OCI-LY1 (cell line): ENCODE measurements around the gene SLC9A9.

ENCODE experiments used
- H2AFZ ChIP-seq: fragments of 200-600 bp; sonication (generic), shearing (Covaris generic); 2 replicates; pipeline ENCODE4 v1.6.0; 2014; ENCODE audit warnings: antibody characterized with exemption, mild to moderate bottlenecking, low read length
- H3F3A ChIP-seq: fragments of 200-600 bp; sonication (generic), shearing (Covaris generic); 2 replicates; pipeline ENCODE4 v1.6.0; 2014; ENCODE audit warnings: mild to moderate bottlenecking, antibody characterized with exemption, low read length, moderate library complexity; ENCODE audit not compliant: insufficient read depth
- H3K27ac ChIP-seq: fragments of 200-600 bp; sonication (generic); 2 replicates; pipeline ENCODE4 v1.5.1; 2014; ENCODE audit warnings: low read length, mixed run types, mild to moderate bottlenecking, low read depth; ENCODE audit not compliant: poor library complexity, severe bottlenecking
- H3K27me3 ChIP-seq: fragments of 200-600 bp; sonication (generic); 2 replicates; pipeline ENCODE4 v1.6.0; 2014; ENCODE audit warnings: antibody characterized with exemption, mild to moderate bottlenecking, low read length, moderate library complexity; ENCODE audit not compliant: insufficient read depth
- H3K36me3 ChIP-seq: fragments of 200-600 bp; sonication (generic); 2 replicates; pipeline ENCODE4 v1.6.1; 2014; ENCODE audit warnings: mild to moderate bottlenecking, antibody characterized with exemption, low read length, moderate library complexity, mixed read lengths; ENCODE audit not compliant: insufficient read depth
- H3K4me1 ChIP-seq: fragments of 200-600 bp; sonication (generic); 2 replicates; pipeline ENCODE4 v1.5.1; 2014; ENCODE audit warnings: mild to moderate bottlenecking, low read length, moderate library complexity; ENCODE audit not compliant: insufficient read depth, severe bottlenecking
- H3K4me2 ChIP-seq: fragments of 200-600 bp; sonication (generic), shearing (Covaris generic); 2 replicates; pipeline ENCODE4 v1.6.1; 2014; ENCODE audit warnings: low read length
- H3K4me3 ChIP-seq: fragments of 200-600 bp; sonication (generic); 2 replicates; pipeline ENCODE4 v1.5.1; 2014; ENCODE audit warnings: low read length, low read depth, mild to moderate bottlenecking, mixed read lengths; ENCODE audit not compliant: poor library complexity, severe bottlenecking
- H3K79me2 ChIP-seq: fragments of 200-600 bp; shearing (Covaris generic); 2 replicates; pipeline ENCODE4 v1.6.1; 2016; ENCODE audit warnings: mixed run types, low read length, mixed read lengths; ENCODE audit not compliant: insufficient read depth
- H3K9ac ChIP-seq: fragments of 200-600 bp; sonication (generic), shearing (Covaris generic); 2 replicates; pipeline ENCODE4 v1.6.1; 2014; ENCODE audit warnings: mild to moderate bottlenecking, low read length, mixed read lengths
- H3K9me2 ChIP-seq: fragments of 200-600 bp; sonication (generic), shearing (Covaris generic); 2 replicates; pipeline ENCODE4 v1.6.1; 2014; ENCODE audit warnings: low read depth, mild to moderate bottlenecking, low read length, mixed read lengths
- H3K9me3 ChIP-seq: fragments of 200-600 bp; shearing (Covaris generic); 2 replicates; pipeline ENCODE4 v1.6.1; 2014; ENCODE audit warnings: low read length, mixed read lengths
- H4K20me1 ChIP-seq: fragments of 200-600 bp; sonication (generic), shearing (Covaris generic); 2 replicates; pipeline ENCODE4 v1.6.0; 2016; ENCODE audit warnings: mild to moderate bottlenecking, low read length; ENCODE audit not compliant: insufficient read depth
- EZH2 ChIP-seq: fragments of 200-600 bp; sonication (generic), shearing (Covaris generic); IDR thresholded peaks from 2 replicates; pipeline ENCODE4 v1.8.0; 2017; ENCODE audit warnings: borderline replicate concordance, mixed run types, mild to moderate bottlenecking, antibody characterized with exemption, low read length, moderate library complexity, mixed read lengths
- TF ChIP-seq, protein P1 (sequence below): fragments of 200-600 bp; sonication (generic), shearing (Covaris generic); IDR thresholded peaks from 2 replicates; pipeline ENCODE4 v1.5.1; 2017; ENCODE audit warnings: mild to moderate bottlenecking, antibody characterized with exemption, low read length, moderate library complexity, mixed read lengths

The SLC9A9 gene

DNA sequence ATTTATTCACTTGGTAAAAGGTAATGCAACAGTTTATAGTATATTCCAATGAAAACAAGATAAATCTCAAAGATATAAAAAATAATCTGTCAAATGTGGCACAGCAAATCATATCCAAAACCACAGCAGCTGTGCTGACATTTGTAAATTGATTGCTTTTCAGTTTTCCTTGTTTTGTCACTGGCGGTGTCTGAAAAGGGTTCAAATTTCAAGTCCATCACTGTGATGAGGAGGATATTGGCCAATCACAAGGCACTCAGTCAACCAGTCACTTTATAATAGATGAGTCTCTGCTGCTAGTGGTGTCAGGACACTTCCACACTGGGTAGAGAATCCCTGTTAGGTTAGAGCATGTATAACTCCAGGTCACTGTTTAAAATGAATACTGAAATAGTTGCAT is 154.8 kb downstream of the SLC9A9 start:
- no peak overlapping the region for H3K4me2 ChIP-seq
- H3K36me3 ChIP-seq = no peaks in the 10 kb centered on the region
- no peaks in the 10 kb centered on the region for H4K20me1 ChIP-seq
- TF ChIP-seq, protein P1, sequence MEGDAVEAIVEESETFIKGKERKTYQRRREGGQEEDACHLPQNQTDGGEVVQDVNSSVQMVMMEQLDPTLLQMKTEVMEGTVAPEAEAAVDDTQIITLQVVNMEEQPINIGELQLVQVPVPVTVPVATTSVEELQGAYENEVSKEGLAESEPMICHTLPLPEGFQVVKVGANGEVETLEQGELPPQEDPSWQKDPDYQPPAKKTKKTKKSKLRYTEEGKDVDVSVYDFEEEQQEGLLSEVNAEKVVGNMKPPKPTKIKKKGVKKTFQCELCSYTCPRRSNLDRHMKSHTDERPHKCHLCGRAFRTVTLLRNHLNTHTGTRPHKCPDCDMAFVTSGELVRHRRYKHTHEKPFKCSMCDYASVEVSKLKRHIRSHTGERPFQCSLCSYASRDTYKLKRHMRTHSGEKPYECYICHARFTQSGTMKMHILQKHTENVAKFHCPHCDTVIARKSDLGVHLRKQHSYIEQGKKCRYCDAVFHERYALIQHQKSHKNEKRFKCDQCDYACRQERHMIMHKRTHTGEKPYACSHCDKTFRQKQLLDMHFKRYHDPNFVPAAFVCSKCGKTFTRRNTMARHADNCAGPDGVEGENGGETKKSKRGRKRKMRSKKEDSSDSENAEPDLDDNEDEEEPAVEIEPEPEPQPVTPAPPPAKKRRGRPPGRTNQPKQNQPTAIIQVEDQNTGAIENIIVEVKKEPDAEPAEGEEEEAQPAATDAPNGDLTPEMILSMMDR = no peak
- no peak for TF ChIP-seq EZH2
- H2AFZ ChIP-seq = no peak overlapping the region
- H3K9ac ChIP-seq = no peak overlapping the region
- H3K9me3 ChIP-seq = no peaks in the 10 kb centered on the region
- no peaks in the 10 kb centered on the region for H3K79me2 ChIP-seq
- H3F3A ChIP-seq = no peaks in the 10 kb centered on the region
- H3K4me1 ChIP-seq = no peaks in the 10 kb centered on the region
- no peak overlapping the region for H3K4me3 ChIP-seq
- H3K27me3 ChIP-seq = no peaks in the 10 kb centered on the region
- no peaks in the 10 kb centered on the region for H3K9me2 ChIP-seq
- no peak overlapping the region for H3K27ac ChIP-seq

DNA sequence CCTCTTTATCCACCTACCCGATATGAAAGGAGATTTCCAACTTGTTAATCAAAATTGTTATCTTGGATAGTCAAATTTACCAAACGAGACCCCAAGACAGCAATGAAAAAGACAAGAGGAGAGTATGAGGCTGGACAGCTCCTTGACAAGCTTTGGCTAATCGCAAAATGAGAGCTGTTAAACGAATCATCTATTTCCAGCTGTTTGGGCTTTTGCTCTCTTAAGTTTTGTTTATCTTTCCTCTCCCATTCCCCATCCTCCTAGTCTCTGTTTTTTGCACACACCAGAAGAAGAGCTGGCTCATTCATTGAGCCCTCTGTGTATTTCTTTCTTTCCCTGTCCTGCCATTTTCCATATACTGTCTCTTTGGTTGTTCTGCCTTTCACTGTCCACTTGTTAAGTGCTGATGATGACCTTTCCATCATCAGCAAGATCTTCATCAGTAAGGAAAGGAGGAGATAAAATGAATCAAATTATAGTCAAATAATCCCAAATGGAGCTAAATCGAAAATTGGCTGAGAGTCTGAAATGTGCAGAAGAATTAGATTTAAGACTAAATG is 161.6 kb downstream of the SLC9A9 start:
- no peaks in the 10 kb centered on the region for H3K9me2 ChIP-seq

DNA sequence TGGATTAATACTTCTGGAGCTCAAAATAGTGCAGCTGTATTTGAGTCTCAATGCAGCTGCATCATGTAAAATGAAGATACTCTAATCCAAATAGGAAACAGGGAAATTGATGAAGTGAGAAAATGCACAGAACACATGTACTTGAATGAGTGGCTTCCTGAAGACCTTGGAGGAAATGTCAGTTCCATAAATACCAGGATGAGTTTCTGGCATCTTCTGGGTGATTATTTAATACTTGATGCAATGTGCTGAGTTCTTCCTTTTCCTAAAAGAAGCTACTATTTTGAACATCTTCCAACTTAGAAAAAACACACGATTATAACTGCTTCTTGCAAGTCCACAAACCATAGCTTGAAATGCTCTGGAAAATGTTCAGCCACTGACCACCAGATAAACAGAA is 162.8 kb downstream of the SLC9A9 start:
- Histone ChIP-seq H3K27ac (no peak overlapping the region), H3K79me2 (no peaks in the 10 kb centered on the region), H3K9me2 (no peaks in the 10 kb centered on the region), H2AFZ (no peak overlapping the region), H3K4me2 (no peak overlapping the region), H3K9ac (no peak overlapping the region), H3K4me1 (no peaks in the 10 kb centered on the region), H3K9me3 (no peaks in the 10 kb centered on the region), H3K27me3 (no peaks in the 10 kb centered on the region), H3K36me3 (no peaks in the 10 kb centered on the region), H4K20me1 (no peaks in the 10 kb centered on the region), H3F3A (no peaks in the 10 kb centered on the region), H3K4me3 (no peak overlapping the region)
- no peak for TF ChIP-seq EZH2
- TF ChIP-seq, protein P1 = no peak

More for the DNA sequence above, 161.6 kb downstream of the SLC9A9 start:
- Histone ChIP-seq H4K20me1 (no peaks in the 10 kb centered on the region), H3K4me1 (no peaks in the 10 kb centered on the region), H3K9ac (no peak overlapping the region), H3K4me2 (no peak overlapping the region), H3K27ac (no peak overlapping the region), H2AFZ (no peak overlapping the region), H3K27me3 (no peaks in the 10 kb centered on the region), H3K4me3 (no peak overlapping the region), H3K36me3 (no peaks in the 10 kb centered on the region), H3K79me2 (no peaks in the 10 kb centered on the region), H3F3A (no peaks in the 10 kb centered on the region), H3K9me3 (no peaks in the 10 kb centered on the region)
- TF ChIP-seq EZH2 = no peak
- TF ChIP-seq, protein P1 = no peak
